Measurements from ENCODE around the gene GTSE1. TPM values are rescaled to one million over a fixed set of nuclear protein-coding genes. Genes with fewer than 3 reads are reported as not detected.
A peak's percentile ranks its signal among the peaks of the same experiment; 100 is the strongest.

Gene GTSE1
- total RNA-seq, 1 experiment from 2014 or later = 42.6 TPM

DNA sequence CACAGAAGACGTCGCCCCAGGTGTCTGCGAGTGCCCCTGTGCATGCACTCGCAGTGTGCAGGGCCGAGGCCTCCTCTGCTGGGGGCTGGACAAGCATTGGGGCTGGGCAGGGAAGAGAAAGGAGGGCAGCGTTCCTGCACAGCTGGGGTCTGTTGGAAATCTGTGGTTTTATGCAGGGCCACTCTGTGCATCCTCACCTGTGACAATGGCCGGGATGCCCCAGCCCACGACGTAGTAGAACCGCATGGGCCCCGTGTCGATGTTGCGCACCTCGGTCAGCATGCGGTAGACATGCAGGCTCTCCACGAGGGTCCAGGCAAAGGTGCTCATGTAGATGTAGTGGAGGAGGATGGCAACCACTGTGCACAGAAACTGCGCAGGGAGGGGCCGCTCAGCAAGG is 76.0 kb downstream of the GTSE1 start:
- Mint-ChIP-seq H3K4me1 (peaks cover 26 to 28% of the 10 kb centered on the region in 2 experiments), H3K4me3 (no peak overlapping the region; a peak in 1 of 5 replicates), H3K27me3 (ENCODE audit: low read depth) (no peaks in the 10 kb centered on the region), H3K27ac (peak overlapping the region in 1 of 3 experiments; percentile 81; a peak in 2 of 7 replicates), H3K9me3 (peaks cover 5 to 7% of the 10 kb centered on the region in 2 experiments; a peak in 2 of 5 replicates), H3K36me3 (ENCODE audit: insufficient read depth in 1 of 3, low read depth in 3 of 3) (peaks cover 14 to 27% (median 22%) of the 10 kb centered on the region in 3 experiments)
- Histone ChIP-seq H3K14ac (ENCODE audit: insufficient read depth, low read length) (no peak overlapping the region), H3K79me1 (ENCODE audit: insufficient read depth, low read depth, low read length, poor library complexity, severe bottlenecking) (no peaks in the 10 kb centered on the region), H3K4me2 (ENCODE audit: insufficient read depth, insufficient read length, low read length) (no peak overlapping the region), H3K9ac (ENCODE audit: extremely low read depth, insufficient read length, low read length) (no peak overlapping the region), H2AK5ac (ENCODE audit: insufficient read length, low read length) (no peak overlapping the region), H2BK20ac (ENCODE audit: low read depth, low read length, poor library complexity, severe bottlenecking) (no peak overlapping the region), H4K20me1 (ENCODE audit: control insufficient read depth, insufficient read depth, insufficient read length) (no peaks in the 10 kb centered on the region), H3K4ac (ENCODE audit: low read depth, low read length) (no peak overlapping the region), H3K9me3 (ENCODE audit: control insufficient read depth, low read depth, low read length) (no peaks in the 10 kb centered on the region), H3T11ph (ENCODE audit: low read length) (no peak overlapping the region), H2BK5ac (ENCODE audit: insufficient read length, low read length) (no peak overlapping the region), H4K5ac (ENCODE audit: insufficient read length, low read depth, low read length) (no peak overlapping the region), H4K91ac (ENCODE audit: insufficient read length, low read depth, low read length) (no peak overlapping the region), H3K23me2 (ENCODE audit: insufficient read length, low read depth, low read length, poor library complexity, severe bottlenecking) (peaks cover 3% of the 10 kb centered on the region), H3K23ac (ENCODE audit: insufficient read length, low read depth, low read length) (no peak overlapping the region), H3K27me3 (ENCODE audit: insufficient read depth, low read length) (no peaks in the 10 kb centered on the region), H3K4me1 (ENCODE audit: insufficient read depth, low read length) (peaks cover 6% of the 10 kb centered on the region; the same call in 1 of the 2 replicates), H3K18ac (ENCODE audit: insufficient read length, low read depth, low read length) (no peak overlapping the region), H2BK15ac (ENCODE audit: low read depth, low read length) (no peak overlapping the region), H2BK12ac (ENCODE audit: insufficient read length, low read depth, low read length) (no peak overlapping the region), H3K79me2 (ENCODE audit: insufficient read depth, low read length) (no peaks in the 10 kb centered on the region), H3K56ac (ENCODE audit: insufficient read length, low read depth, low read length) (no peak overlapping the region), H4K8ac (replicated peaks; ENCODE audit: insufficient read length, low read depth, low read length) (no peak overlapping the region), H2BK120ac (ENCODE audit: low read depth, low read length, poor library complexity, severe bottlenecking) (no peak overlapping the region), H2AFZ (ENCODE audit: low read length) (no peak overlapping the region), H3K27ac (ENCODE audit: insufficient read length, low read depth, low read length) (no peak overlapping the region)
- DNase-seq = no peak
- no peak for TF ChIP-seq CTCF (conservative IDR thresholded peaks at IDR 0.05)
- no CpG with 5 or more reads among the region's 18 CpGs for WGBS (ENCODE audit: extremely low coverage, insufficient read length, low lambda C conversion rate)

All from H9 (cell line).